ENCODE data around the gene ETNK2. TPM values are rescaled to one million over a fixed set of nuclear protein-coding genes. Genes with fewer than 3 reads are reported as not detected.

Gene ETNK2
- total RNA-seq, 1 donor from 2014 or later = 5.3 TPM

DNA sequence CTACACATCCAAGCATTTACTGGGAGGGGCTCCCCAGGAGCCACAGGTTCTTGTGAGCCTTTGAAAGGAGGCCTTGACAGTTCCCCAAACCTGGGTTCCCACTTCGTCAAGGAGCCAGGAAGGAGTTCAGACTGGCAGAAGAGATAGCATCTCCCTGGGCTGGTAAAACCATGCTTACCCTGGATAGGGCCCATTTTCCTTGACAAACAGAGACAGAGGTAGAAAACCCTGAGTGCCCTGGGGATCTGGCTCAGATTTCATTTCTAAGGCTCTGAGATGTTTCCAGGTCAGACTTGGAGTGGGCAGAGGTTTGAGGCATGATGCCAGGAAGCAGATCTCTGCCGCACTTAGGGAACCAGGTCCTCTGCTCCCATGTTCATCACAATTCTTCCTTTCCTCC, 2.7 kb downstream of the ETNK2 start:
- no peak overlapping the region for H3K4me3 Mint-ChIP-seq
- H3K27ac Mint-ChIP-seq = no peak overlapping the region
- no peak overlapping the region for H2AFZ ChIP-seq (replicated peaks)
- H3F3A ChIP-seq (ENCODE audit: low read depth) = peaks cover 15% of the 10 kb centered on the region
- H3K36me3 ChIP-seq = no peaks in the 10 kb centered on the region
- peaks cover 6% of the 10 kb centered on the region for H4K20me1 ChIP-seq (ENCODE audit: low read depth)
- no peak overlapping the region for H3K4me3 ChIP-seq
- no peak overlapping the region for H3K9ac ChIP-seq
- peaks cover 30% of the 10 kb centered on the region for H3K4me1 Mint-ChIP-seq
- H3K9me3 ChIP-seq (ENCODE audit: low read depth) = no peaks in the 10 kb centered on the region
- peaks cover 22% of the 10 kb centered on the region for H3K27me3 Mint-ChIP-seq (ENCODE audit: insufficient read depth, low read depth)
- H3K27me3 ChIP-seq = peaks cover 43% of the 10 kb centered on the region
- TF ChIP-seq EZH2 (IDR thresholded peaks at IDR 0.05) (no peak), EZH2phosphoT487 (IDR thresholded peaks at IDR 0.05) (no peak)
- TF ChIP-seq, protein P1, sequence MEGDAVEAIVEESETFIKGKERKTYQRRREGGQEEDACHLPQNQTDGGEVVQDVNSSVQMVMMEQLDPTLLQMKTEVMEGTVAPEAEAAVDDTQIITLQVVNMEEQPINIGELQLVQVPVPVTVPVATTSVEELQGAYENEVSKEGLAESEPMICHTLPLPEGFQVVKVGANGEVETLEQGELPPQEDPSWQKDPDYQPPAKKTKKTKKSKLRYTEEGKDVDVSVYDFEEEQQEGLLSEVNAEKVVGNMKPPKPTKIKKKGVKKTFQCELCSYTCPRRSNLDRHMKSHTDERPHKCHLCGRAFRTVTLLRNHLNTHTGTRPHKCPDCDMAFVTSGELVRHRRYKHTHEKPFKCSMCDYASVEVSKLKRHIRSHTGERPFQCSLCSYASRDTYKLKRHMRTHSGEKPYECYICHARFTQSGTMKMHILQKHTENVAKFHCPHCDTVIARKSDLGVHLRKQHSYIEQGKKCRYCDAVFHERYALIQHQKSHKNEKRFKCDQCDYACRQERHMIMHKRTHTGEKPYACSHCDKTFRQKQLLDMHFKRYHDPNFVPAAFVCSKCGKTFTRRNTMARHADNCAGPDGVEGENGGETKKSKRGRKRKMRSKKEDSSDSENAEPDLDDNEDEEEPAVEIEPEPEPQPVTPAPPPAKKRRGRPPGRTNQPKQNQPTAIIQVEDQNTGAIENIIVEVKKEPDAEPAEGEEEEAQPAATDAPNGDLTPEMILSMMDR (IDR thresholded peaks at IDR 0.05) = no peak
- no peak overlapping the region for H3K27ac ChIP-seq
- peaks cover 5% of the 10 kb centered on the region for H3K36me3 Mint-ChIP-seq
- no peaks in the 10 kb centered on the region for H3K79me2 ChIP-seq (ENCODE audit: low read depth)
- peaks cover 14% of the 10 kb centered on the region for H3K4me1 ChIP-seq
- no peaks in the 10 kb centered on the region for H3K9me3 Mint-ChIP-seq
- no peak for DNase-seq (ENCODE audit: low spot score)
- H3K4me2 ChIP-seq = no peak overlapping the region

DNA sequence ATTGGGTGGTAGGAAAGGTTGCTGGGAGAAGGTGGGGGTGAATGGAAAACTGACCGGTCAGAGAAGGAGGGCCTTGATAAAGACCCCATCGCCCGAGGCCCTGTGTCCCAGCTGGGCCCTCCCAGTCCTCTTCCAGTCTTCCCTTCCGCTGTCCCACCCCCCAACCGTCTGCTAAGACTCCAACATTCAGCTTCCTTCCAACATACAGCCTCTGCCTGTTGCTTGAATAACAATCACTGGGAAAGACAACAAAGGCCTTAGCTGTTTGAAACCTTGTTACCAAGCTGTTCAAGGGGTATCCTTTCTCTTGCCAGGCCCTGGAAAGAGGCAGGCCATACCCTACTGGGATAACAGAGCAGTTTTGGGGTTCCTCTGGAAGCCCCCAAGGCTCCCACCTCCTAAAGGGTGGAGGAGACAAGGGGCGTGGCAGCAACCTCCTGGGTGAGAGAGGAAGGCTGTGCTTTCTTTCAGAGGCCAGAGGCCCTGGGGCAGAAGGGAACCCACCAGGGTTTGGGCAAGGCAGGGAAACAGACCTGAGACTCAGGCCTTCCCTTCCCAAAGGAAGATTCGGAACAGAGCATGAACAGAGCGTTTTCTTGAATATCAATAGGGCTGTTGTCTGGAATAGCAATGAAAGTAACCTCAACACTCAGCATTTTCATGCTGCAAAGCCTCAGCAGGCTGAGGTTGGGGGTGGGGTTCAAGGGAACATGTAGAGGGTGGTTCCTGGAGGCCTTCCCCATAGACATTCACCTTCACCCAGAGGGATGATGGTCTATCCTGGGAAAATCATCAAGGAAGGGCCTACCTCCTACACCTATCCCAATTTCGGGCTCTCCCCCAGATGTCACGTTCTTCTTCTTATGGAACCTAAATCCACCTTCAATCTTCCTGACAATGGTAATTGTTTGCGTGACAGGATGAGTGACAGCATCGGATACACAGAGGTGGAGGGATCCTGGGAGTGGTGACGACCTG, 4.1 kb downstream of the ETNK2 start:
- peaks cover 14% of the 10 kb centered on the region for H3K4me1 ChIP-seq
- TF ChIP-seq, protein P1 (IDR thresholded peaks at IDR 0.05) = no peak
- TF ChIP-seq EZH2phosphoT487 (IDR thresholded peaks at IDR 0.05) = no peak
- no peak for TF ChIP-seq EZH2 (IDR thresholded peaks at IDR 0.05)
- no peak overlapping the region for H3K27ac ChIP-seq
- peaks cover 22% of the 10 kb centered on the region for H3K27me3 Mint-ChIP-seq (ENCODE audit: insufficient read depth, low read depth)
- no peak overlapping the region for H3K27ac Mint-ChIP-seq
- H3F3A ChIP-seq (ENCODE audit: low read depth) = peaks cover 15% of the 10 kb centered on the region
- H3K36me3 ChIP-seq = no peaks in the 10 kb centered on the region
- H3K4me1 Mint-ChIP-seq = peaks cover 26% of the 10 kb centered on the region
- H3K36me3 Mint-ChIP-seq = peaks cover 5% of the 10 kb centered on the region
- no peaks in the 10 kb centered on the region for H3K79me2 ChIP-seq (ENCODE audit: low read depth)
- peaks cover 29% of the 10 kb centered on the region for H3K27me3 ChIP-seq
- H3K4me3 ChIP-seq = no peak overlapping the region
- H3K9ac ChIP-seq = no peak overlapping the region
- H2AFZ ChIP-seq (replicated peaks) = peak overlapping the region; percentile 82
- no peaks in the 10 kb centered on the region for H3K9me3 ChIP-seq (ENCODE audit: low read depth)
- peaks cover 6% of the 10 kb centered on the region for H4K20me1 ChIP-seq (ENCODE audit: low read depth)
- H3K4me2 ChIP-seq = no peak overlapping the region
- H3K4me3 Mint-ChIP-seq = no peak overlapping the region
- H3K9me3 Mint-ChIP-seq = no peaks in the 10 kb centered on the region
- DNase-seq (ENCODE audit: low spot score) = no peak

DNA sequence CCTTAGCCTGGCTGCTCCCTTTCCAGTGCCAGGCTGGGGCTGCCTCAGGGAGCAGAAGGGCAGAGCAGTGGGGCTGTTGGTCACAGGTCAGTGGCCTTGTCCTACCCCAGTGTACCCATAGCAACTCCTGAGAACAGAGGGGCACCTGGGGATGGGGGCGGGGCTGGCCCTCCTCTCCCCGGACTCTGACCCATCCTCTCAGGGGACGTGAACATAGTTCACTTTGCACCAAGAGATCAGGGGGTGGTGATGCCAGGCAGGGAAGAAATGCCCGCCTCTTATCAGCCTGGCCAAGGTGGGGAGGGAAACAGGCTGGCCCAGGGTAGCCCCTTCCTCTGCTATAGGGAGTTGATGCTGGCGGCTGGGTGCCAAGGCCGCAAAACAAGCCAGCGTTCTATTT, 4.9 kb downstream of the ETNK2 start:
- Mint-ChIP-seq H3K27ac (no peak overlapping the region), H3K27me3 (ENCODE audit: insufficient read depth, low read depth) (peaks cover 16% of the 10 kb centered on the region), H3K36me3 (peaks cover 5% of the 10 kb centered on the region), H3K4me3 (no peak overlapping the region), H3K4me1 (peaks cover 21% of the 10 kb centered on the region), H3K9me3 (no peaks in the 10 kb centered on the region)
- Histone ChIP-seq H3K36me3 (no peaks in the 10 kb centered on the region), H3K4me2 (no peak overlapping the region), H3K9me3 (ENCODE audit: low read depth) (no peaks in the 10 kb centered on the region), H3F3A (ENCODE audit: low read depth) (peaks cover 15% of the 10 kb centered on the region), H3K27me3 (peaks cover 22% of the 10 kb centered on the region), H3K27ac (no peak overlapping the region), H3K4me1 (peaks cover 14% of the 10 kb centered on the region), H2AFZ (replicated peaks) (no peak overlapping the region), H3K9ac (no peak overlapping the region), H4K20me1 (ENCODE audit: low read depth) (peaks cover 6% of the 10 kb centered on the region), H3K4me3 (no peak overlapping the region), H3K79me2 (ENCODE audit: low read depth) (no peaks in the 10 kb centered on the region)
- DNase-seq (ENCODE audit: low spot score) = no peak
- TF ChIP-seq EZH2 (IDR thresholded peaks at IDR 0.05) (no peak), EZH2phosphoT487 (IDR thresholded peaks at IDR 0.05) (no peak)
- TF ChIP-seq, protein P1 (IDR thresholded peaks at IDR 0.05) = no peak

All from neural progenitor cell (in vitro differentiated cells).